Esophagus (tissue), 2 donors: ENCODE results near the gene LORICRIN. TPM values are rescaled to one million over a fixed set of nuclear protein-coding genes. Genes with fewer than 3 reads are reported as not detected.
"Not testable (repeated sequence)": the region's sequence is repeated elsewhere in the genome, so short reads cannot be mapped to it uniquely, and the experiment has no call there.

Experiments used
- H3K27ac ChIP-seq, 2 donors: one replicate each; pipeline ENCODE4 v1.5.1; 2013; ENCODE audit warnings: low read depth in 2 of 2, mild to moderate bottlenecking in 2 of 2, inconsistent platforms in 1 of 2, low read length in 1 of 2, moderate library complexity in 1 of 2
- H3K27me3 ChIP-seq, 2 donors: one replicate each; pipeline ENCODE4 v1.6.1; 2013; ENCODE audit warnings: low read length in 2 of 2, control low read depth in 1 of 2, mild to moderate bottlenecking in 1 of 2; ENCODE audit not compliant: insufficient read depth in 2 of 2, control insufficient read depth in 1 of 2
- H3K36me3 ChIP-seq, 2 donors: one replicate each; pipeline ENCODE4 v1.6.1; 2013; ENCODE audit warnings: low read length in 1 of 2; ENCODE audit not compliant: control insufficient read depth in 2 of 2, insufficient read depth in 2 of 2
- H3K4me1 ChIP-seq, 2 donors: one replicate each; pipeline ENCODE4 v1.6.1; 2013; ENCODE audit warnings: low read length in 1 of 2; ENCODE audit not compliant: control insufficient read depth in 2 of 2, insufficient read depth in 2 of 2
- H3K4me3 ChIP-seq, 2 donors: one replicate each; pipeline ENCODE4 v1.5.1; 2013; ENCODE audit warnings: low read length in 2 of 2, mild to moderate bottlenecking in 2 of 2, low read depth in 1 of 2, moderate library complexity in 1 of 2
- H3K9me3 ChIP-seq, 2 donors: one replicate each; pipeline ENCODE4 v1.6.1; 2013; ENCODE audit warnings: mild to moderate bottlenecking in 2 of 2, low read depth in 1 of 2, low read length in 1 of 2, moderate library complexity in 1 of 2; ENCODE audit not compliant: control insufficient read depth in 2 of 2, insufficient read depth in 1 of 2
- WGBS, 2 donors: extraction: QIAGEN DNeasy Blood & Tissue Kit; methylation state at CpG; one replicate each; pipeline ENCODE4 v1.1.7; 2013; 5-methylcytosine and 5-hydroxymethylcytosine counted together
- polyA plus RNA-seq, 2 donors: library from polyadenylated mRNA; stranded (reverse); fragments of 200-250 nt; gene quantifications; one replicate each; pipeline ENCODE4 v1.2.3, GENCODE V29; 2013
- donor health status: healthy with polysubstance abuse.
- donor health status: Bipolar disorder and iron deficiency.

The LORICRIN gene
- under 1 TPM in 1 of 2 donors, not detected in 1; 0.28 TPM for polyA plus RNA-seq

GRCh38 chr1:153259387-153259786, at the start of gene LORICRIN:
TSS of gene LORICRIN (plus strand) at chr1:153259687. CDS start at chr1:153260950, 1,263 bp downstream.
- H3K27me3 ChIP-seq = peaks cover 0 to 5% of the 10 kb centered on the region in 2 donors
- no peaks in the 10 kb centered on the region for H3K4me1 ChIP-seq
- no peak within 1 kb of the TSS for H3K4me3 ChIP-seq
- no peaks in the 10 kb centered on the region for H3K36me3 ChIP-seq
- 77 to 89% methylated on average over 3 of the region's 3 CpGs for WGBS, 2 donors
- no peak within 1 kb of the TSS for H3K27ac ChIP-seq
- H3K9me3 ChIP-seq = no peaks in the 10 kb centered on the region

- Histone ChIP-seq H3K4me1 (no peaks in the 10 kb centered on the region), H3K9me3 (no peaks in the 10 kb centered on the region), H3K27me3 (no peaks in the 10 kb centered on the region), H3K27ac (no peak overlapping the region), H3K36me3 (no peaks in the 10 kb centered on the region), H3K4me3 (no peak overlapping the region)
- 50 to 60% methylated on average over 7 of the region's 7 CpGs for WGBS, 2 donors
Measured at GRCh38 chr1:153210206-153210605, 49.3 kb upstream of the LORICRIN start.

GRCh38 chr1:153212201-153212600, 47.3 kb upstream of the LORICRIN start:
- Histone ChIP-seq H3K4me1 (no peaks in the 10 kb centered on the region), H3K27ac (no peak overlapping the region), H3K36me3 (no peaks in the 10 kb centered on the region), H3K4me3 (no peak overlapping the region), H3K9me3 (no peaks in the 10 kb centered on the region), H3K27me3 (no peaks in the 10 kb centered on the region)
- WGBS, 2 donors = 55 to 63% methylated on average over 5 of the region's 5 CpGs

GRCh38 chr1:153213519-153213918, 46.0 kb upstream of the LORICRIN start:
- H3K27me3 ChIP-seq = no peaks in the 10 kb centered on the region
- no peaks in the 10 kb centered on the region for H3K9me3 ChIP-seq
- H3K4me3 ChIP-seq = no peak overlapping the region
- H3K36me3 ChIP-seq = no peaks in the 10 kb centered on the region
- WGBS, 2 donors = 97 to 99% methylated on average over 4 of the region's 4 CpGs
- no peak overlapping the region for H3K27ac ChIP-seq
- H3K4me1 ChIP-seq = no peaks in the 10 kb centered on the region

GRCh38 chr1:153217212-153217611, 42.3 kb upstream of the LORICRIN start, which contains the start of gene PRR9:
TSS of gene PRR9 (plus strand) at chr1:153217584. CDS start at chr1:153218145, 561 bp downstream.
- no peaks in the 10 kb centered on the region for H3K9me3 ChIP-seq
- H3K27me3 ChIP-seq = no peaks in the 10 kb centered on the region
- H3K27ac ChIP-seq = no peak within 1 kb of the TSS
- no peaks in the 10 kb centered on the region for H3K4me1 ChIP-seq
- WGBS, 2 donors = 63 to 88% methylated on average over 3 of the region's 3 CpGs
- H3K36me3 ChIP-seq = no peaks in the 10 kb centered on the region
- no peak within 1 kb of the TSS for H3K4me3 ChIP-seq

GRCh38 chr1:153217744-153218416, 41.6 kb upstream of the LORICRIN start:
- Histone ChIP-seq H3K27me3 (no peaks in the 10 kb centered on the region), H3K4me1 (peaks cover 0 to 2% of the 10 kb centered on the region in 2 donors), H3K27ac (no peak overlapping the region), H3K4me3 (no peak overlapping the region), H3K9me3 (no peaks in the 10 kb centered on the region), H3K36me3 (no peaks in the 10 kb centered on the region)
- 59 to 65% methylated on average over 2 of the region's 2 CpGs for WGBS, 2 donors

- Histone ChIP-seq H3K4me1 (peaks cover 0 to 2% of the 10 kb centered on the region in 2 donors), H3K4me3 (no peak overlapping the region), H3K27me3 (no peaks in the 10 kb centered on the region), H3K9me3 (no peaks in the 10 kb centered on the region), H3K36me3 (no peaks in the 10 kb centered on the region), H3K27ac (no peak overlapping the region)
- 49 to 51% methylated on average over 6 of the region's 6 CpGs for WGBS, 2 donors
Measured at GRCh38 chr1:153220606-153221303, 38.7 kb upstream of the LORICRIN start.

- not testable (repeated sequence) for H3K27me3 ChIP-seq, H3K4me3 ChIP-seq, H3K4me1 ChIP-seq, H3K27ac ChIP-seq, H3K9me3 ChIP-seq, H3K36me3 ChIP-seq
- 46 to 48% methylated on average over 15 to 16 of the region's 16 CpGs for WGBS, 2 donors
Measured at GRCh38 chr1:153223040-153223891, 36.2 kb upstream of the LORICRIN start.

GRCh38 chr1:153227810-153228209, 31.7 kb upstream of the LORICRIN start:
- Histone ChIP-seq H3K4me1 (peaks cover 0 to 9% of the 10 kb centered on the region in 2 donors), H3K27me3 (no peaks in the 10 kb centered on the region), H3K27ac (no peak overlapping the region), H3K36me3 (no peaks in the 10 kb centered on the region), H3K4me3 (no peak overlapping the region), H3K9me3 (no peaks in the 10 kb centered on the region)
- WGBS, 2 donors = 64 to 80% methylated on average over 2 of the region's 2 CpGs
